ENCODE measurements around the gene PLA2G4F. TPM values are rescaled to one million over a fixed set of nuclear protein-coding genes. Genes with fewer than 3 reads are reported as not detected.
"Not testable (repeated sequence)": the region's sequence is repeated elsewhere in the genome, so short reads cannot be mapped to it uniquely, and the experiment has no call there.

The PLA2G4F gene
- polyA plus RNA-seq, 2 donors = 12.9 to 21.8 TPM

GRCh38 chr15:42092398-42093318 lies 63.8 kb downstream of the PLA2G4F start:
- peak overlapping the region in 1 of 2 donors; percentile 28 for H3K27ac ChIP-seq (ENCODE audit: low read depth in 2 of 2, low read length in 1 of 2)
- peaks cover 0 to 22% of the 10 kb centered on the region in 2 donors for H3K4me1 ChIP-seq (ENCODE audit: control insufficient read depth in 2 of 2, insufficient read depth in 2 of 2, low read length in 1 of 2)
- H3K4me3 ChIP-seq (ENCODE audit: low read depth in 1 of 2, low read length in 2 of 2) = no peak overlapping the region
- H3K36me3 ChIP-seq (ENCODE audit: control insufficient read depth in 2 of 2, insufficient read depth in 2 of 2, low read length in 1 of 2) = no peaks in the 10 kb centered on the region
- no peaks in the 10 kb centered on the region for H3K9me3 ChIP-seq (ENCODE audit: control insufficient read depth in 2 of 2, insufficient read depth in 1 of 2, low read depth in 1 of 2, low read length in 1 of 2)
- 46 to 58% methylated on average over 21 of the region's 21 CpGs for whole genome bisulfite sequencing, 2 donors
- no peaks in the 10 kb centered on the region for H3K27me3 ChIP-seq (ENCODE audit: control insufficient read depth in 1 of 2, insufficient read depth in 2 of 2, low read length in 2 of 2)

- H3K36me3 ChIP-seq (ENCODE audit: control insufficient read depth in 2 of 2, insufficient read depth in 2 of 2, low read length in 1 of 2); H3K27ac ChIP-seq (ENCODE audit: low read depth in 2 of 2, low read length in 1 of 2); H3K27me3 ChIP-seq (ENCODE audit: control insufficient read depth in 1 of 2, insufficient read depth in 2 of 2, low read length in 2 of 2); H3K4me3 ChIP-seq (ENCODE audit: low read depth in 1 of 2, low read length in 2 of 2); H3K9me3 ChIP-seq (ENCODE audit: control insufficient read depth in 2 of 2, insufficient read depth in 1 of 2, low read depth in 1 of 2, low read length in 1 of 2): not testable (repeated sequence)
- WGBS, 2 donors = 63 to 66% methylated on average over 14 of the region's 14 CpGs
- H3K4me1 ChIP-seq (ENCODE audit: control insufficient read depth in 2 of 2, insufficient read depth in 2 of 2, low read length in 1 of 2) = peaks cover 0 to 22% of the 10 kb centered on the region in 2 donors
Observed at GRCh38 chr15:42091753-42092397, 64.6 kb downstream of the PLA2G4F start.

- no peaks in the 10 kb centered on the region for H3K27me3 ChIP-seq (ENCODE audit: control insufficient read depth in 1 of 2, insufficient read depth in 2 of 2, low read length in 2 of 2)
- no peaks in the 10 kb centered on the region for H3K36me3 ChIP-seq (ENCODE audit: control insufficient read depth in 2 of 2, insufficient read depth in 2 of 2, low read length in 1 of 2)
Observed at GRCh38 chr15:42090781-42091180, 65.7 kb downstream of the PLA2G4F start.

GRCh38 chr15:42090370-42090769 lies 66.1 kb downstream of the PLA2G4F start:
- Histone ChIP-seq H3K36me3 (ENCODE audit: control insufficient read depth in 2 of 2, insufficient read depth in 2 of 2, low read length in 1 of 2) (no peaks in the 10 kb centered on the region), H3K9me3 (ENCODE audit: control insufficient read depth in 2 of 2, insufficient read depth in 1 of 2, low read depth in 1 of 2, low read length in 1 of 2) (no peaks in the 10 kb centered on the region), H3K27me3 (ENCODE audit: control insufficient read depth in 1 of 2, insufficient read depth in 2 of 2, low read length in 2 of 2) (no peaks in the 10 kb centered on the region), H3K27ac (ENCODE audit: low read depth in 2 of 2, low read length in 1 of 2) (no peak overlapping the region), H3K4me3 (ENCODE audit: low read depth in 1 of 2, low read length in 2 of 2) (no peak overlapping the region), H3K4me1 (ENCODE audit: control insufficient read depth in 2 of 2, insufficient read depth in 2 of 2, low read length in 1 of 2) (peaks cover 0 to 22% of the 10 kb centered on the region in 2 donors)
- 48 to 54% methylated on average over 7 of the region's 7 CpGs for WGBS, 2 donors

More at GRCh38 chr15:42090781-42091180, 65.7 kb downstream of the PLA2G4F start:
- H3K4me3 ChIP-seq (ENCODE audit: low read depth in 1 of 2, low read length in 2 of 2) = no peak overlapping the region
- H3K27ac ChIP-seq (ENCODE audit: low read depth in 2 of 2, low read length in 1 of 2) = no peak overlapping the region
- H3K9me3 ChIP-seq (ENCODE audit: control insufficient read depth in 2 of 2, insufficient read depth in 1 of 2, low read depth in 1 of 2, low read length in 1 of 2) = no peaks in the 10 kb centered on the region
- peaks cover 0 to 22% of the 10 kb centered on the region in 2 donors for H3K4me1 ChIP-seq (ENCODE audit: control insufficient read depth in 2 of 2, insufficient read depth in 2 of 2, low read length in 1 of 2)
- 80 to 84% methylated on average over 9 of the region's 9 CpGs for WGBS, 2 donors

- Histone ChIP-seq H3K4me1 (ENCODE audit: control insufficient read depth in 2 of 2, insufficient read depth in 2 of 2, low read length in 1 of 2) (peaks cover 0 to 22% of the 10 kb centered on the region in 2 donors), H3K36me3 (ENCODE audit: control insufficient read depth in 2 of 2, insufficient read depth in 2 of 2, low read length in 1 of 2) (no peaks in the 10 kb centered on the region), H3K9me3 (ENCODE audit: control insufficient read depth in 2 of 2, insufficient read depth in 1 of 2, low read depth in 1 of 2, low read length in 1 of 2) (no peaks in the 10 kb centered on the region), H3K27me3 (ENCODE audit: control insufficient read depth in 1 of 2, insufficient read depth in 2 of 2, low read length in 2 of 2) (no peaks in the 10 kb centered on the region), H3K4me3 (ENCODE audit: low read depth in 1 of 2, low read length in 2 of 2) (no peak overlapping the region), H3K27ac (ENCODE audit: low read depth in 2 of 2, low read length in 1 of 2) (no peak overlapping the region)
- WGBS, 2 donors = 95% methylated on average over 4 of the region's 4 CpGs
Observed at GRCh38 chr15:42089942-42090341, 66.5 kb downstream of the PLA2G4F start.

Other genes starting within 250 kb of the PLA2G4F start
- gene EHD4, start 184.1 kb downstream of the PLA2G4F start, polyA plus RNA-seq = 10 to 100 TPM; 12.7 to 13.4 TPM
- 1 to 10 TPM; 1.2 to 2.5 TPM for gene PLA2G4E, start 135.6 kb downstream of the PLA2G4F start, polyA plus RNA-seq
- 1 to 10 TPM; 1.0 to 4.5 TPM for gene PLA2G4D, start 62.1 kb downstream of the PLA2G4F start, polyA plus RNA-seq
- gene VPS39, start 51.7 kb upstream of the PLA2G4F start, polyA plus RNA-seq = 10 to 100 TPM; 20.7 to 31.7 TPM
- 10 to 100 TPM; 11.9 to 14.1 TPM for gene GANC, start 116.6 kb upstream of the PLA2G4F start, polyA plus RNA-seq
- gene TMEM87A, start 116.8 kb upstream of the PLA2G4F start, polyA plus RNA-seq = 10 to 100 TPM; 23.9 to 39.6 TPM
- gene CAPN3, start 202.9 kb upstream of the PLA2G4F start, polyA plus RNA-seq = 10 to 100 TPM in 1 of 2 donors, 1 to 10 TPM in 1; 7.4 to 25.8 TPM